WTC11 (cell line): ENCODE data around the gene FAM107A. TPM values are rescaled to one million over a fixed set of nuclear protein-coding genes. Genes with fewer than 3 reads are reported as not detected.

ENCODE experiments used
- ATAC-seq: fragments of 200-7000 bp; cut with Tn5 transposase; 2 replicates; pipeline ENCODE4 v1.10.0; 2021; ENCODE audit warnings: mild to moderate bottlenecking, moderate library complexity
- CTCF ChIA-PET: fragments of 300-600 bp; sonication (Branson Sonifier 250); formaldehyde crosslinking; loops from one replicate; lab custom pipeline; 2021; ENCODE audit warnings: antibody characterized with exemption; lab: Charles Lee
- POLR2A ChIA-PET: fragments of 350-600 bp; sonication (Branson Sonifier 250); formaldehyde crosslinking; loops from one replicate; lab custom pipeline; 2021; ENCODE audit warnings: antibody characterized with exemption; lab: Charles Lee
- DNase-seq: peaks from one replicate; pipeline ENCODE4 v3.0.0; 2021; ENCODE audit warnings: low spot score
- H3K27ac Mint-ChIP-seq: 2 replicates; pipeline ENCODE4 v1.8.0; 2021; ENCODE audit warnings: mixed read lengths
- H3K27me3 Mint-ChIP-seq: 2 replicates; pipeline ENCODE4 v1.8.0; 2021; ENCODE audit warnings: low read depth, mild to moderate bottlenecking, moderate library complexity, mixed read lengths
- H3K36me3 Mint-ChIP-seq: 2 replicates; pipeline ENCODE4 v1.8.0; 2021; ENCODE audit warnings: mixed read lengths
- H3K4me1 Mint-ChIP-seq: 2 replicates; pipeline ENCODE4 v1.8.0; 2022; ENCODE audit warnings: mixed read lengths
- H3K4me3 Mint-ChIP-seq: 2 replicates; pipeline ENCODE4 v1.8.0; 2021; ENCODE audit warnings: mild to moderate bottlenecking, moderate library complexity, mixed read lengths
- H3K9me3 Mint-ChIP-seq: 2 replicates; pipeline ENCODE4 v1.8.0; 2021; ENCODE audit warnings: mixed read lengths
- ERG ChIP-seq: fragments of 250-450 bp; sonication (Bioruptor Pico); IDR thresholded peaks from 2 replicates; pipeline ENCODE4 v1.8.0; 2021; ENCODE audit warnings: mild to moderate bottlenecking
- FOXJ3 ChIP-seq: sonication (generic); formaldehyde crosslinking; IDR thresholded peaks from 2 replicates; pipeline ENCODE4 v1.9.0; 2021; ENCODE audit warnings: missing genetic modification reagents, mild to moderate bottlenecking, borderline replicate concordance
- GABPB1 ChIP-seq: sonication (generic); formaldehyde crosslinking; IDR thresholded peaks from 2 replicates; pipeline ENCODE4 v1.8.1; 2023; ENCODE audit warnings: mild to moderate bottlenecking, missing genetic modification reagents
- HMGXB4 ChIP-seq: sonication (generic); formaldehyde crosslinking; IDR thresholded peaks from 2 replicates; pipeline ENCODE4 v1.8.1; 2023; ENCODE audit warnings: mild to moderate bottlenecking, moderate library complexity, missing genetic modification reagents
- KAT7 ChIP-seq: sonication (generic); formaldehyde crosslinking; IDR thresholded peaks from 2 replicates; pipeline ENCODE4 v1.8.1; 2023; ENCODE audit warnings: missing genetic modification reagents, mild to moderate bottlenecking, borderline replicate concordance
- MXD4 ChIP-seq: fragments of 250-450 bp; sonication (Bioruptor Pico); IDR thresholded peaks from 2 replicates; pipeline ENCODE4 v1.8.0; 2021; ENCODE audit warnings: mild to moderate bottlenecking, moderate library complexity, borderline replicate concordance
- NR3C1 ChIP-seq: sonication (generic); formaldehyde crosslinking; conservative IDR thresholded peaks from 2 replicates; pipeline ENCODE4 v1.8.1; 2023; ENCODE audit warnings: low read depth, mild to moderate bottlenecking, missing genetic modification reagents
- OVOL2 ChIP-seq: fragments of 250-450 bp; sonication (Bioruptor Pico); IDR thresholded peaks from 2 replicates; pipeline ENCODE4 v1.9.0; 2021; ENCODE audit warnings: mild to moderate bottlenecking, borderline replicate concordance
- PRRX2 ChIP-seq: fragments of 250-450 bp; sonication (Bioruptor Pico); IDR thresholded peaks from 2 replicates; pipeline ENCODE4 v1.8.0; 2021; ENCODE audit warnings: mild to moderate bottlenecking
- SP1 ChIP-seq: sonication (generic); formaldehyde crosslinking; conservative IDR thresholded peaks from 2 replicates; pipeline ENCODE4 v1.8.1; 2022; ENCODE audit warnings: missing genetic modification reagents
- TCF7 ChIP-seq: sonication (generic); formaldehyde crosslinking; IDR thresholded peaks from 2 replicates; pipeline ENCODE4 v1.8.0; 2022; ENCODE audit warnings: mild to moderate bottlenecking, low read depth, missing genetic modification reagents, moderate library complexity
- TP53 ChIP-seq: sonication (generic); formaldehyde crosslinking; IDR thresholded peaks from 2 replicates; pipeline ENCODE4 v1.8.1; 2023; ENCODE audit warnings: mild to moderate bottlenecking, missing genetic modification reagents
- ZNF396 ChIP-seq: fragments of 250-450 bp; sonication (Bioruptor Pico); IDR thresholded peaks from 2 replicates; pipeline ENCODE4 v1.8.0; 2021; ENCODE audit warnings: mild to moderate bottlenecking, moderate library complexity, borderline replicate concordance
- ZNF512 ChIP-seq: sonication (generic); formaldehyde crosslinking; IDR thresholded peaks from 2 replicates; pipeline ENCODE4 v1.8.1; 2022; ENCODE audit warnings: missing genetic modification reagents, borderline replicate concordance
- ZNF532 ChIP-seq: fragments of 250-450 bp; sonication (Bioruptor Pico); IDR thresholded peaks from 2 replicates; pipeline ENCODE4 v1.9.0; 2021; ENCODE audit warnings: mild to moderate bottlenecking, borderline replicate concordance
- ZNF671 ChIP-seq: fragments of 250-450 bp; sonication (Bioruptor Pico); IDR thresholded peaks from 2 replicates; pipeline ENCODE4 v1.8.0; 2021; ENCODE audit warnings: mild to moderate bottlenecking
- total RNA-seq: library from RNA; stranded (reverse); gene quantifications from 3 replicates; pipeline ENCODE4 v1.2.3, GENCODE V29; 2021
- TF ChIP-seq, protein P1 (sequence below): sonication (generic); formaldehyde crosslinking; IDR thresholded peaks from 2 replicates; pipeline ENCODE4 v1.8.1; 2022; ENCODE audit warnings: low read depth, missing genetic modification reagents, borderline replicate concordance
- TF ChIP-seq, protein P2 (sequence below): fragments of 200-600 bp; IDR thresholded peaks from 2 replicates; pipeline ENCODE4 v1.8.0; 2022; ENCODE audit warnings: antibody characterized with exemption
- TF ChIP-seq, protein P3 (sequence below): sonication (generic); formaldehyde crosslinking; IDR thresholded peaks from 2 replicates; pipeline ENCODE4 v1.8.1; 2023; ENCODE audit warnings: mild to moderate bottlenecking, missing genetic modification reagents, moderate library complexity
- TF ChIP-seq, protein P4 (sequence below): sonication (generic); formaldehyde crosslinking; IDR thresholded peaks from 2 replicates; pipeline ENCODE4 v1.8.0; 2022; ENCODE audit warnings: mild to moderate bottlenecking, missing genetic modification reagents

Gene FAM107A
- total RNA-seq, 1 experiment from 2014 or later, result 0.31 TPM

DNA sequence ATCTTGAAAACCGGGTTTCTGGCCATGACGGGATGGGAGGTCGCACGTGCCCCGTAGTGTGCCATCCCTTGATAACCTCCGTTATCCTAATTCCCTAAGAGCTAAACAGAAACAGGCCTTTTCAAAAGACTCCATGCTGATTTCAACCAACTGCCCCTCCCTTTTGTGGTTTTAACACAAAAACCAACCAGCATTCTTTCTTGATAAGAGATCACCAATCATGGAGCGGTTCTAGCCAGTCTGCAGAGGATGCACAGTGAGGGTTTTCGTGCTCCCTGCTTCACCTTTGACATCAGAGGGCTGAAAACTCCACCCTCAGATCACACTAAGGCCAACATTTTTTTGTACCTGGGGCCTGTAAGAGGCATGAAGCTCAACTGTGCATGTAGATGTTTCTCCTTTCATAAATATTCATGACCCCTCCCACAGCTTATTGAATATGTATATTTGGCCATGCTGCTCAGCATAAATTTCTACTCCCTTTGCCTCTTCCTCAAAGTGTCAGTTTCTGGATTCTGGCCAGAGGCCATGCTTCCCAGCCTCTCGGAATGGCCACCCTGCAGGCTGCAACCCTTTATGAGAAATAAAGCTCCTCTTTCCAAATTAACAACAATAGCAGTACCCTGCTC, 48.1 kb upstream of the FAM107A start (continued):
- TF ChIP-seq FOXJ3, result no peak
- no peak for TF ChIP-seq PRRX2 (CRISPR knock-in tag)
- TF ChIP-seq GABPB1 (CRISPR knock-in tag), result no peak
- TF ChIP-seq ZNF512 (CRISPR knock-in tag), result no peak
- no peak for TF ChIP-seq TP53 (CRISPR knock-in tag)

- DNase-seq, result no peak
- ChIA-PET POLR2A (no interaction called here), CTCF (interaction anchor here (10.1 kb wide), 1 partner anchor 53 kb away, joined by 223 read pairs; the partner anchor contains the start of gene FAM107A)
- Mint-ChIP-seq H3K9me3 (no peaks in the 10 kb centered on the region), H3K4me3 (no peak overlapping the region), H3K4me1 (no peaks in the 10 kb centered on the region), H3K27me3 (no peaks in the 10 kb centered on the region), H3K36me3 (no peaks in the 10 kb centered on the region), H3K27ac (no peak overlapping the region)
- ATAC-seq, result no peak
- no peak for TF ChIP-seq TCF7 (CRISPR knock-in tag)
- TF ChIP-seq, protein P1, sequence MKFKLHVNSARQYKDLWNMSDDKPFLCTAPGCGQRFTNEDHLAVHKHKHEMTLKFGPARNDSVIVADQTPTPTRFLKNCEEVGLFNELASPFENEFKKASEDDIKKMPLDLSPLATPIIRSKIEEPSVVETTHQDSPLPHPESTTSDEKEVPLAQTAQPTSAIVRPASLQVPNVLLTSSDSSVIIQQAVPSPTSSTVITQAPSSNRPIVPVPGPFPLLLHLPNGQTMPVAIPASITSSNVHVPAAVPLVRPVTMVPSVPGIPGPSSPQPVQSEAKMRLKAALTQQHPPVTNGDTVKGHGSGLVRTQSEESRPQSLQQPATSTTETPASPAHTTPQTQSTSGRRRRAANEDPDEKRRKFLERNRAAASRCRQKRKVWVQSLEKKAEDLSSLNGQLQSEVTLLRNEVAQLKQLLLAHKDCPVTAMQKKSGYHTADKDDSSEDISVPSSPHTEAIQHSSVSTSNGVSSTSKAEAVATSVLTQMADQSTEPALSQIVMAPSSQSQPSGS (CRISPR knock-in tag), result no peak
- no peak for TF ChIP-seq SP1 (CRISPR knock-in tag)
- TF ChIP-seq, protein P2, sequence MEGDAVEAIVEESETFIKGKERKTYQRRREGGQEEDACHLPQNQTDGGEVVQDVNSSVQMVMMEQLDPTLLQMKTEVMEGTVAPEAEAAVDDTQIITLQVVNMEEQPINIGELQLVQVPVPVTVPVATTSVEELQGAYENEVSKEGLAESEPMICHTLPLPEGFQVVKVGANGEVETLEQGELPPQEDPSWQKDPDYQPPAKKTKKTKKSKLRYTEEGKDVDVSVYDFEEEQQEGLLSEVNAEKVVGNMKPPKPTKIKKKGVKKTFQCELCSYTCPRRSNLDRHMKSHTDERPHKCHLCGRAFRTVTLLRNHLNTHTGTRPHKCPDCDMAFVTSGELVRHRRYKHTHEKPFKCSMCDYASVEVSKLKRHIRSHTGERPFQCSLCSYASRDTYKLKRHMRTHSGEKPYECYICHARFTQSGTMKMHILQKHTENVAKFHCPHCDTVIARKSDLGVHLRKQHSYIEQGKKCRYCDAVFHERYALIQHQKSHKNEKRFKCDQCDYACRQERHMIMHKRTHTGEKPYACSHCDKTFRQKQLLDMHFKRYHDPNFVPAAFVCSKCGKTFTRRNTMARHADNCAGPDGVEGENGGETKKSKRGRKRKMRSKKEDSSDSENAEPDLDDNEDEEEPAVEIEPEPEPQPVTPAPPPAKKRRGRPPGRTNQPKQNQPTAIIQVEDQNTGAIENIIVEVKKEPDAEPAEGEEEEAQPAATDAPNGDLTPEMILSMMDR, result no peak
- TF ChIP-seq NR3C1 (CRISPR knock-in tag), result no peak
- TF ChIP-seq MXD4 (CRISPR knock-in tag), result no peak
- no peak for TF ChIP-seq ZNF671 (CRISPR knock-in tag)
- TF ChIP-seq, protein P3, sequence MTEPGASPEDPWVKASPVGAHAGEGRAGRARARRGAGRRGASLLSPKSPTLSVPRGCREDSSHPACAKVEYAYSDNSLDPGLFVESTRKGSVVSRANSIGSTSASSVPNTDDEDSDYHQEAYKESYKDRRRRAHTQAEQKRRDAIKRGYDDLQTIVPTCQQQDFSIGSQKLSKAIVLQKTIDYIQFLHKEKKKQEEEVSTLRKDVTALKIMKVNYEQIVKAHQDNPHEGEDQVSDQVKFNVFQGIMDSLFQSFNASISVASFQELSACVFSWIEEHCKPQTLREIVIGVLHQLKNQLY, result no peak
- TF ChIP-seq ZNF532 (CRISPR knock-in tag), result no peak
- no peak for TF ChIP-seq GABPB1 (CRISPR knock-in tag)
- no peak for TF ChIP-seq ZNF396 (CRISPR knock-in tag)
- TF ChIP-seq, protein P4, sequence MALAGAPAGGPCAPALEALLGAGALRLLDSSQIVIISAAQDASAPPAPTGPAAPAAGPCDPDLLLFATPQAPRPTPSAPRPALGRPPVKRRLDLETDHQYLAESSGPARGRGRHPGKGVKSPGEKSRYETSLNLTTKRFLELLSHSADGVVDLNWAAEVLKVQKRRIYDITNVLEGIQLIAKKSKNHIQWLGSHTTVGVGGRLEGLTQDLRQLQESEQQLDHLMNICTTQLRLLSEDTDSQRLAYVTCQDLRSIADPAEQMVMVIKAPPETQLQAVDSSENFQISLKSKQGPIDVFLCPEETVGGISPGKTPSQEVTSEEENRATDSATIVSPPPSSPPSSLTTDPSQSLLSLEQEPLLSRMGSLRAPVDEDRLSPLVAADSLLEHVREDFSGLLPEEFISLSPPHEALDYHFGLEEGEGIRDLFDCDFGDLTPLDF (CRISPR knock-in tag), result no peak
- no peak for TF ChIP-seq OVOL2 (CRISPR knock-in tag)
- TF ChIP-seq HMGXB4 (CRISPR knock-in tag), result no peak
- no peak for TF ChIP-seq KAT7 (CRISPR knock-in tag)
- TF ChIP-seq ERG (CRISPR knock-in tag), result no peak
Observed at GRCh38 chr3:58624550-58624949, 47.4 kb upstream of the FAM107A start.
